Fibroblast of skin of right biceps (primary cell): Measurements from ENCODE around the gene CACNA2D4.
A peak's percentile ranks its signal among the peaks of the same experiment; 100 is the strongest.

Experiments used
- DNase-seq: peaks from one replicate; pipeline ENCODE4 v3.0.0-alpha.2; 2013

CACNA2D4 gene

DNA sequence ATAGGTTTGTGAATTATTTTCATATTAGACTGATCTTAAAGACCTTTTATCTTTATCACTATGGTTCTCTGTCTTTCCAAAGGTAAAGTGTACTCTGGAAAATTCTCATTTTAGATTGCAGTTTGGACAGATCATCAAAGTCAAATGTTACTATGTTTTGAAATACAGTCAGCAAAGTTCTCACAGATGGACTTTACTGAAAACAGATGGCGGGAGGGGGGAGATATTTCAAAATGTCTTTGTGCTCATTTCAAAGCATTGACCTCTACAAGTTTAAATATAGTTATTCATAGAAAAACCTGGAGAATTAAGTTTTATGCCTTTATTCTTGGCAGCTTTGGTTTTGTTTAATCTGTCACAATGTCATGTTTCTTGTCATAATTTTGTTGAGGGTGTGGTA lies 149.8 kb downstream of the CACNA2D4 start:
- no peak for DNase-seq

DNA sequence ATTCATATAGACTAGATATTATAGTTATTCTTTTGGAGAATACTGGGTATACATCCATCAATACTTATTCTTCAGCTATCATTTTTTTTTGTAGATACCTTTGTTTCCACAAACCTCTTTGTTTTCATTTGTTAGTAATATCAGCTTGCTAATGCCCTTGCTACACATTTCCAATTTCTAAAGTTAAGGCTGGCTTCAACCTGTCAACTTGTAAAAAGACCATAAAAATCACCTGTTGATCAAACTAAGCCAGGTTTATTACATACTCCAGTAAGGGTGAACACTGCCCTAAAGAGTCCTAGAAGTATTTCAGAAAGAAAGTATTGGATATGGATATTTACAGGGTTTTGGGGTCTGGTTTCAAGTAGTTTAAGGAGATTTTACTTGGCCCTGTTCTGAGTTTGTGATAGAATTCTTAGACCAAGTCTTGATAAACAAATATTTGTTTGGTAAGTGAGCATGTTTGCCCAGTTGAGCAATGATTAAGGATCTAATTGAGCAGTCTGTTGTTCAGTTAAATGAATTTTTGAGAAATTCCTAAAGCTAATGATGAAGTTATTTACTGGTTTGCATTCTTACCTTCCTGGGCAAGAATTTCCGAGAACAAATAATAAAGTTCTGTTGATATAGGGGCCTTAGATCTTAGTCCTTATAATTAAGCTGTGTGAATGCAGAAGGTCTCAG lies 150.9 kb downstream of the CACNA2D4 start:
- no peak for DNase-seq

DNA sequence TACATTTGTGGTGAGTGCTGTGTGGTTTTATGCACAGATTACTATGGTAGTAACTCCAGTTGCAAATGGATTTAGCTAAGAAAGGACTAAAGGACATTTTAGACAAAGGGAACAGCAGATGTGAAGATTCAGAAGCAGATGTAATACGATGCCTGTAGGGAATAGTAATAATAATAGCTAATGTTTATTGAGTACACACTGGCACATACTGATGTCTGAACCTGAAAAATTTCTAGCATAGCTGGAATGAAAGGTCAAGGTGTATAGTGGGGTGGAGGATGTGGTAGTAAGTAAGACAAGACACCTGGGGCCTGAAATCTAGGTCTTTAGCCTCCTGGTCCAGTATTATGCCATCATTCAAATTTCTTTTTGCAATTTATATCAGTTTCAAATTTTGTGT lies 152.3 kb downstream of the CACNA2D4 start:
- DNase-seq: no peak

DNA sequence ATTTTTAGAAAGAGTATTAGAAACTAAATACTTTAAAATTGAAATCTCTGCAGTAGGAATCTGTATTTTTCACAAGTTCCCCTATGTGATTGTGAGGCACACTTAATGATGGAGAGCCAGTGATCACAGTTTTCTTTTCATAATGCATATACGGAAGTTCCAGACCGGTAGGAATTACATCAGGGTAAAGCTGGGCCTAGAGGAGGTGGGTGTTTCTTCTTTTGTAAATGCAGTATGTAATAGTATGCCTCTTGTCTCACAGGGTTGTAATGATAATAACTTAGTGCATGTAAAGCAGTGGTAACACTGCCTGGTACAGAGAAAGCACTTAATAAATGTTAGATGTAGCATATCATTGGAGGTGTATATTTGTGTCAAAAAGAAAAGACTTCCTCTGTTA lies 155.3 kb downstream of the CACNA2D4 start:
- no peak for DNase-seq

DNA sequence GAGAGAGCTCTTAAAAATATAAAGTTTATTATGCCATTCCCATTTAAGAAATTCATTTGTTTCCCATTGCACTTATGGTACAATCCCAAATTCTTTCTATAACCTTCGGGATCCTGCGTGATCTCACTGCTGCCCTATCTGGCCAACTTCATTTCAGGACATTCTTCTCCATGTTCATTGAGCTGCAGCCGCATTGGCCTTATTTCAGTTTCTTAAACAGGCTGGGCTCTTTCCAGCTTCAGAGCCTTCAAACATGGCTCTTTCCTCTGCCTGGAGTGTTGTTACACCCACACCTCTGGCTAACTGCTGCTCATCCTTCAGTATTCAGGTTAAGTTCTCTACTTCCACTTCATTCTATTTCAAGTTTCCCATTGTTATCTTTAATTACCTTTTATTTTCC lies 156.6 kb downstream of the CACNA2D4 start:
- DNase-seq: no peak

DNA sequence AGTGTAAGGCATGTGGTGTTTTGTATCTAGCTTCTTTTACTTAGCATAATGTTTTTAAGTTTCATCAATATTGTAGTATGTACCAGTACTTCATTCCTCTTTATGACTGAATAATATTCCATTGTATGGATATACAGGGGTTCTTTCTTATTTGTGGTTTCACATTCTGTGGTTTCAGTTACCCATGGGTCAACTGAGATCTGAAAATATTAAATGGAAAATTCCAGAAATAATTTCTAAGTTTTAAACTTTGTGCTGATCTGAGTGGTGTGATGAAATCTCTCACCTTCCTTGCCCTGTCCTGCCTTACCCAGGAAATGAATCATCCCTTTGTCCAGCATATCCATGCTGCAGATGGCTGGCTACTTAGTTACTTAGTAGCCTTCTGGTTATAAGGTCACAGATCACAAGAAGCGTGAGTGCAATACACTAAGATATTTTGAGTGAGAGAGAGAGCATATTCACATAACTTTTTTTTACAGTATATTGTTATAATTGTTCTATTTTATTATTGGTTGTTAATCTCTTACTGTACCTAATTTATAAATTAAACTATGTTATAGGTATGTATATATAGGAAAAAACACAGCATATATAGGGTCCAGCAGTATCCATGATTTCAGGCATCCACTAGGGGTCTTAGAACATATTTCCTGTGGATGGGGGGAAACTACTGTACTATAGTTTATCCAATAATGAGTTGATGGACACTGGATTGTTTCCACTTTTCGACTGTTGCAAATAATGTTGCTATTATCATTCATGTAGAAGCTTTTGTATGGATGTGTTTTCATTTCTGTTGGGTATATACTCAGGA lies 157.7 kb downstream of the CACNA2D4 start:
- no peak for DNase-seq

DNA sequence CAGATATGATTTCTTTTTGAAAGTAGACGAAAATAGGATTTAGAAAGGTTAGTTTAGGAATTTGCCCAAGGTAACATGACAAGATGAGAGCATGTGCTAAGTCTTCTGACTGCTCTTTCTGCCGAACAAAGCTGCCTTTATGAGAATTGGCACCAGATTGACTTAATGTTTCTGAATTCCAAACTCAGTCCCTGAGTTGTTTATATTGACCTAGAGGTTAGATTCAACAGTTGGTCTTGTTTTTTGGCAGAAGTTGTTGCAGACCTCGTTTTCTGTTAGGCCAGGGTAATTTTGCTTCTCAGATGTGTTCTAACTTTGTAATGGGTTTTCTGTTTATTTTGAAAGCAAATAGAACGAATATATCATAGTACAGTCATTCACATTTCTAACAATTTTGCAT lies 159.6 kb downstream of the CACNA2D4 start:
- DNase-seq: no peak

DNA sequence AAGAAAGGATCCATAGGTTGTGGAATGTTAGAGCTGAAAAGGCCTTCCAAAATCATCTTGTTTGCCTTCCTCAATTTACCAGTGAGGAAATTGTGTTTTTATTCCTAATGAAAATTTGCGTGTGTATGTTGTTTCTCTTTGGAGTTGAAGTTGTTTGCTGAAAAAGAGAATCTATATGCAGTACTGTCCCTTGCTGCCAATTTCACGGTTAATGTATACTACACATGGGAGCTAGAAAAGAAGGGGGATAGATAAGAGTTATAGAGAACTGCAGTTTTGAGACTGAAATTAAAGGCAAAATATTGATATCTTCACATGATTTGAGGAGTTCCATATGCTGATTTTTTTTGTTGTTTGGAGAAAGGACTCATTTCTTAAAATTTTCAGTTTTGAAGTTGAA lies 160.1 kb downstream of the CACNA2D4 start:
- no peak for DNase-seq

DNA sequence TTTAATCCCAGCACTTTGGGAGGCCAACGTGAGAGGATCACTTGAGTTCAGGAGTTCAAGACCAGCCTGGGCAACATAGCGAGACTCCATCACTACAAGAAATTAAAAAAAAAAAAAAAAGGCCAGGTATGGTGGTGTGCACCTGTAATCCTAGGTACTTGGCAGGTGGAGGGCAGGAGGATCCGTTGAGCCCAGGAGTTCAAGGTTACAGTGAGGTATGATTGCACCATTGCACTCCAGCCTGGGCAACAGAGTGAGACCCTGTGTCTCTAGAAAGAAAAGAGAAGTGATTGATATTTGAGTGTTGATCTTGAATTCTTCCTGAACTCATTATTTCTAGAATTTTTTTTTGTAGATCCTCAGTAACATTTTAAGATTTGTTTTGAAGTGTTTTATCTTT lies 168.2 kb downstream of the CACNA2D4 start:
- DNase-seq: no peak

DNA sequence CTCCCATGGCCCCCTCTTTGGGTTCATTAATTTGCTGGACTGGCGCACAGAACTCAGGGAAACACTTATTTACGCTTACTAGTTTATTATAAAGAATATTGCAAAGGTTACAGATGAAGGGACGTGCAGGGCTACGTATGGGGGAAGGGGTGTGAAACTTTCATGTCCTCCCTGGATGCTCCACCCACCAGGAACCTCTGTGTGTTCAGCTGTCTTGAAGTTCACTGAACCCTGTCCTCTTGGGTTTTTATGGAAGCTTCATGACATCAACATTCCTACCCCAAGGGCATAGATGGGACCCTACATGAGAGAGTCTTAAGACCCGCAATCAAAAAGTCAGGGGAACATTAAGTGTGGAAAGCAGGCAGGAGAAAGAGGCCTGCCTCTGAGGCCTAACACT lies 169.4 kb downstream of the CACNA2D4 start:
- DNase-seq: no peak

DNA sequence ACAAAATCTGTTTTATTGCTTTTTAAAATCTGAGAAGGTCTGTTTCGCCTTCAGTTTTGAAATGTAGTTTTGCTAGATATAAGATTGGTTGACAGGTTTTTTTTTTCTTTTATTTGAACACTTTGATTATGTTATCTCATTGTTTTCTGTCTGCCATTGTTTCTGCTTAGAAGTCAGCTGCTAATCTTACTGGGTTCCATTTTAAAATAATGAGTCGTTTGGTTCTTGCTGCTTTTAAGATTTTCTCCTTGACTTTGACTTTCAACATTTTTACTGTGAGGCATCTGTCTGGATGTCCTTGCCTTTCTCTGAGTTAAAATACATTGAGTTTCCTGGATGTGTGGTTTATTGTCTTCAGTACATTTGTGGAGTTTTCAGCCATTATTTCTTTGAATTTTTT lies 170.8 kb downstream of the CACNA2D4 start:
- no peak for DNase-seq

DNA sequence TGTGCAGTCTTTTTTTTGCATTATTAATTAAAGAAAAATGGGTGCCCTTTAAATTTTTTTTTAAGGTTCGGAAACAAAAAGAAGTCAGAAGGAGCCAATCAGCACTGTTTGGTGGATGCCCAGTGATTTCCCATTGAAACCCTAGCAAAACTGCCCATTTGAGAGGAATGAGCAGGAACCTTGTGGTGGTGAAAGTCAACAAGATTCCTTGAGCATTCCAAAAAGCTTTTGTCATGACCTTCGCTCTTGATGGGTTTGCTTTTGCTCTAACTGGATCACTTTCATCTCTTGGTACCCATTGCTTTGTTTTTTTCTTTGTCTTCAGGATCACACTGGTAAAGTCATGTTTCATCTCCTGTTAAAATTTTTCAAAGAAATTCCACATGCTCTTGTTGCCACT lies 173.5 kb downstream of the CACNA2D4 start:
- peak; percentile 9 for DNase-seq
